Lower lobe of right lung (tissue), 2 donors: ENCODE data around the gene ZNF512. TPM values are rescaled to one million over a fixed set of nuclear protein-coding genes. Genes with fewer than 3 reads are reported as not detected.
"Not testable (repeated sequence)": the region's sequence is repeated elsewhere in the genome, so short reads cannot be mapped to it uniquely, and the experiment has no call there.

Experiments
- ATAC-seq, 2 donors: fragments of 200-7000 bp; cut with Tn5 transposase; one replicate each; pipeline ENCODE4 v1.9.1; 2020 to 2022; ENCODE audit warnings: mild to moderate bottlenecking in 2 of 2, moderate library complexity in 2 of 2
- DNase-seq: peaks from one replicate; pipeline ENCODE4 v3.0.0-alpha.2; 2020
- H3K27ac ChIP-seq: fragments of 200-600 bp; one replicate; pipeline ENCODE4 v1.8.0; 2022
- H3K27me3 ChIP-seq: fragments of 200-600 bp; one replicate; pipeline ENCODE4 v1.8.0; 2022; ENCODE audit warnings: low read depth
- H3K36me3 ChIP-seq: fragments of 200-600 bp; one replicate; pipeline ENCODE4 v1.8.0; 2022; ENCODE audit warnings: mild to moderate bottlenecking
- H3K4me1 ChIP-seq: fragments of 200-600 bp; one replicate; pipeline ENCODE4 v1.8.0; 2022
- H3K4me3 ChIP-seq: fragments of 200-600 bp; one replicate; pipeline ENCODE4 v1.8.0; 2022; ENCODE audit warnings: mild to moderate bottlenecking
- H3K9me3 ChIP-seq: fragments of 200-600 bp; one replicate; pipeline ENCODE4 v1.8.0; 2022
- CTCF ChIP-seq: fragments of 200-600 bp; IDR thresholded peaks from one replicate; pipeline ENCODE4 v1.8.0; 2022; ENCODE audit warnings: antibody characterized with exemption, mild to moderate bottlenecking
- intact Hi-C: fragments of 100-400 bp; cut with DNase I; formaldehyde crosslinking; loops from one replicate; pipeline ENCODE4 v1.11.0; 2022
- total RNA-seq: library from RNA; stranded (reverse); fragmentation: NEBNext Ultra II Directional; extraction: Animal tissue kit (Norgen Biotek cat#: 25700); gene quantifications from one replicate; pipeline ENCODE4 v1.2.1, GENCODE V29; 2021
- donor health status: DM: no; HTN: yes; CAD: no; lungs with severe emphysema.

Gene ZNF512
- total RNA-seq, 1 donor from 2014 or later, result 29.5 TPM

GRCh38 chr2:27584597-27584996, 1.8 kb downstream of the ZNF512 start:
- no peak for TF ChIP-seq CTCF
- Histone ChIP-seq H3K36me3 (no peaks in the 10 kb centered on the region), H3K27me3 (no peaks in the 10 kb centered on the region), H3K27ac (no peak overlapping the region), H3K4me3 (no peak overlapping the region), H3K4me1 (peaks cover 22% of the 10 kb centered on the region), H3K9me3 (no peaks in the 10 kb centered on the region)
- intact Hi-C loops, result no loop called here
- no peak for DNase-seq
- no peak for ATAC-seq

GRCh38 chr2:27587025-27587424, 4.2 kb downstream of the ZNF512 start:
- Histone ChIP-seq H3K36me3 (no peaks in the 10 kb centered on the region), H3K27ac (no peak overlapping the region), H3K4me3 (no peak overlapping the region), H3K9me3 (peaks cover 14% of the 10 kb centered on the region), H3K4me1 (peaks cover 22% of the 10 kb centered on the region), H3K27me3 (no peaks in the 10 kb centered on the region)
- no peak for TF ChIP-seq CTCF
- DNase-seq (no peak), ATAC-seq (no peak)
- intact Hi-C loops, result no loop called here

GRCh38 chr2:27588308-27588707, 5.5 kb downstream of the ZNF512 start:
- intact Hi-C loops, result no loop called here
- Histone ChIP-seq H3K9me3 (peaks cover 14% of the 10 kb centered on the region), H3K4me3 (no peak overlapping the region), H3K27ac (no peak overlapping the region), H3K36me3 (no peaks in the 10 kb centered on the region), H3K4me1 (peaks cover 22% of the 10 kb centered on the region), H3K27me3 (no peaks in the 10 kb centered on the region)
- DNase-seq, result no peak
- ATAC-seq, result no peak
- no peak for TF ChIP-seq CTCF

GRCh38 chr2:27591745-27592144, 8.9 kb downstream of the ZNF512 start:
- Histone ChIP-seq H3K4me3 (no peak overlapping the region), H3K9me3 (peaks cover 24% of the 10 kb centered on the region), H3K27me3 (no peaks in the 10 kb centered on the region), H3K27ac (no peak overlapping the region), H3K4me1 (peaks cover 6% of the 10 kb centered on the region), H3K36me3 (no peaks in the 10 kb centered on the region)
- no peak for DNase-seq
- intact Hi-C loops, result no loop called here
- no peak for TF ChIP-seq CTCF
- ATAC-seq, result no peak

- Histone ChIP-seq H3K4me3 (no peak overlapping the region), H3K9me3 (peaks cover 24% of the 10 kb centered on the region), H3K27me3 (no peaks in the 10 kb centered on the region), H3K4me1 (peaks cover 15% of the 10 kb centered on the region), H3K36me3 (no peaks in the 10 kb centered on the region), H3K27ac (no peak overlapping the region)
- intact Hi-C loops, result no loop called here
- no peak for ATAC-seq
- no peak for TF ChIP-seq CTCF
- no peak for DNase-seq
Measured at GRCh38 chr2:27593240-27593639, 10.4 kb downstream of the ZNF512 start.

GRCh38 chr2:27594020-27594703, 11.3 kb downstream of the ZNF512 start:
- DNase-seq, H3K4me3 ChIP-seq, H3K27me3 ChIP-seq, H3K36me3 ChIP-seq, ATAC-seq, H3K27ac ChIP-seq, intact Hi-C loops: not testable (repeated sequence)
- Histone ChIP-seq H3K4me1 (peaks cover 15% of the 10 kb centered on the region), H3K9me3 (peaks cover 24% of the 10 kb centered on the region)

- H3K27ac ChIP-seq, DNase-seq, intact Hi-C loops, ATAC-seq, H3K27me3 ChIP-seq, H3K4me3 ChIP-seq: not testable (repeated sequence)
- Histone ChIP-seq H3K4me1 (peaks cover 15% of the 10 kb centered on the region), H3K36me3 (peaks cover 20% of the 10 kb centered on the region), H3K9me3 (peaks cover 21% of the 10 kb centered on the region)
Measured at GRCh38 chr2:27595412-27595811, 12.6 kb downstream of the ZNF512 start.
